Stimulated activated effector memory CD8-positive, alpha-beta T cell treated with anti-CD3 and anti-CD28 coated beads, Interleukin-12 subunit alpha, Interleukin-12 subunit beta, amount 100 ng/mL, for 72 hours (primary cell): ENCODE measurements around the gene DUS3L.
A peak's percentile ranks its signal among the peaks of the same experiment; 100 is the strongest.

Experiments
- ATAC-seq: fragments of 150-1000 bp; cut with Tn5 transposase; 2 replicates; pipeline ENCODE4 v1.10.0; 2021
- DNase-seq, 2 donors: peaks; one replicate each; pipeline ENCODE4 v3.0.0; 2021 to 2022; ENCODE audit warnings: low spot score in 2 of 2
- H3K27ac Mint-ChIP-seq: one replicate; pipeline ENCODE4 v1.8.0; 2022; ENCODE audit warnings: mild to moderate bottlenecking, mixed read lengths
- H3K36me3 Mint-ChIP-seq: one replicate; pipeline ENCODE4 v1.8.0; 2022; ENCODE audit warnings: mild to moderate bottlenecking, mixed read lengths
- H3K4me1 Mint-ChIP-seq: one replicate; pipeline ENCODE4 v1.8.0; 2022; ENCODE audit warnings: mixed read lengths
- H3K4me3 Mint-ChIP-seq: one replicate; pipeline ENCODE4 v1.8.0; 2022; ENCODE audit warnings: mild to moderate bottlenecking, mixed read lengths
- H3K9me3 Mint-ChIP-seq: one replicate; pipeline ENCODE4 v1.8.0; 2022; ENCODE audit warnings: mixed read lengths

DUS3L gene

GRCh38 chr19:5826531-5827341 lies 35.8 kb upstream of the DUS3L start:
- Mint-ChIP-seq H3K27ac (peak overlapping the region; percentile 85), H3K4me1 (peaks cover 9% of the 10 kb centered on the region), H3K4me3 (peak overlapping the region; percentile 92), H3K36me3 (peaks cover 18% of the 10 kb centered on the region), H3K9me3 (peaks cover 2% of the 10 kb centered on the region)
- ATAC-seq (no peak), DNase-seq (no peak)

GRCh38 chr19:5825178-5825577 lies 34.2 kb upstream of the DUS3L start:
- DNase-seq (no peak), ATAC-seq (no peak)
- Mint-ChIP-seq H3K36me3 (peaks cover 18% of the 10 kb centered on the region), H3K4me3 (no peak overlapping the region), H3K9me3 (peaks cover 2% of the 10 kb centered on the region), H3K4me1 (peaks cover 9% of the 10 kb centered on the region), H3K27ac (no peak overlapping the region)

GRCh38 chr19:5824751-5825150 lies 33.8 kb upstream of the DUS3L start:
- H3K27ac Mint-ChIP-seq = no peak overlapping the region
- ATAC-seq = no peak
- no peak overlapping the region for H3K4me3 Mint-ChIP-seq
- no peak for DNase-seq
- H3K4me1 Mint-ChIP-seq = peaks cover 9% of the 10 kb centered on the region
- peaks cover 18% of the 10 kb centered on the region for H3K36me3 Mint-ChIP-seq
- peaks cover 2% of the 10 kb centered on the region for H3K9me3 Mint-ChIP-seq

GRCh38 chr19:5823579-5824281 lies 32.8 kb upstream of the DUS3L start:
- ATAC-seq (no peak), DNase-seq (no peak)
- H3K27ac Mint-ChIP-seq = peak overlapping the region; percentile 50
- peaks cover 9% of the 10 kb centered on the region for H3K4me1 Mint-ChIP-seq
- H3K9me3 Mint-ChIP-seq = peaks cover 2% of the 10 kb centered on the region
- H3K36me3 Mint-ChIP-seq = peaks cover 16% of the 10 kb centered on the region
- H3K4me3 Mint-ChIP-seq = no peak overlapping the region

GRCh38 chr19:5822181-5822844 lies 31.4 kb upstream of the DUS3L start:
- ATAC-seq (no peak), DNase-seq (no peak)
- H3K9me3 Mint-ChIP-seq = peaks cover 2% of the 10 kb centered on the region
- peaks cover 6% of the 10 kb centered on the region for H3K36me3 Mint-ChIP-seq
- peak overlapping the region; percentile 50 for H3K27ac Mint-ChIP-seq
- H3K4me3 Mint-ChIP-seq = no peak overlapping the region
- H3K4me1 Mint-ChIP-seq = peaks cover 7% of the 10 kb centered on the region

- Mint-ChIP-seq H3K36me3 (no peaks in the 10 kb centered on the region), H3K4me3 (no peak overlapping the region), H3K9me3 (no peaks in the 10 kb centered on the region), H3K27ac (no peak overlapping the region), H3K4me1 (peaks cover under 1% of the 10 kb centered on the region)
- DNase-seq (no peak), ATAC-seq (no peak)
These were observed 30.7 kb upstream of the DUS3L start for GRCh38 chr19:5821521-5822180.

- no peaks in the 10 kb centered on the region for H3K36me3 Mint-ChIP-seq
- H3K4me3 Mint-ChIP-seq = no peak overlapping the region
- DNase-seq = no peak
- no peak overlapping the region for H3K27ac Mint-ChIP-seq
- ATAC-seq = no peak
- no peaks in the 10 kb centered on the region for H3K4me1 Mint-ChIP-seq
- H3K9me3 Mint-ChIP-seq = no peaks in the 10 kb centered on the region
These were observed 29.8 kb upstream of the DUS3L start for GRCh38 chr19:5820785-5821184.

- DNase-seq (no peak), ATAC-seq (no peak)
- H3K4me1 Mint-ChIP-seq = no peaks in the 10 kb centered on the region
- no peak overlapping the region for H3K27ac Mint-ChIP-seq
- H3K9me3 Mint-ChIP-seq = no peaks in the 10 kb centered on the region
- H3K36me3 Mint-ChIP-seq = no peaks in the 10 kb centered on the region
- no peak overlapping the region for H3K4me3 Mint-ChIP-seq
These were observed 27.6 kb upstream of the DUS3L start for GRCh38 chr19:5818594-5818993.

GRCh38 chr19:5817218-5817617 lies 26.3 kb upstream of the DUS3L start:
- H3K4me1 Mint-ChIP-seq = no peaks in the 10 kb centered on the region

GRCh38 chr19:5814852-5815246 lies 23.9 kb upstream of the DUS3L start:
- H3K27ac Mint-ChIP-seq = no peak overlapping the region
- DNase-seq (no peak), ATAC-seq (peak; percentile 28)
- no peaks in the 10 kb centered on the region for H3K36me3 Mint-ChIP-seq
- no peak overlapping the region for H3K4me3 Mint-ChIP-seq
- no peaks in the 10 kb centered on the region for H3K4me1 Mint-ChIP-seq
- no peaks in the 10 kb centered on the region for H3K9me3 Mint-ChIP-seq

More at GRCh38 chr19:5817218-5817617, 26.3 kb upstream of the DUS3L start:
- no peaks in the 10 kb centered on the region for H3K9me3 Mint-ChIP-seq
- no peak for DNase-seq
- H3K4me3 Mint-ChIP-seq = no peak overlapping the region
- H3K27ac Mint-ChIP-seq = no peak overlapping the region
- no peaks in the 10 kb centered on the region for H3K36me3 Mint-ChIP-seq
- ATAC-seq = no peak

- ATAC-seq = no peak
- H3K27ac Mint-ChIP-seq = no peak overlapping the region
- H3K9me3 Mint-ChIP-seq = no peaks in the 10 kb centered on the region
These were observed 23.3 kb upstream of the DUS3L start for GRCh38 chr19:5814123-5814851.

GRCh38 chr19:5811117-5811516 lies 20.2 kb upstream of the DUS3L start:
- Mint-ChIP-seq H3K4me1 (no peaks in the 10 kb centered on the region), H3K4me3 (no peak overlapping the region), H3K36me3 (no peaks in the 10 kb centered on the region), H3K27ac (no peak overlapping the region), H3K9me3 (no peaks in the 10 kb centered on the region)
- ATAC-seq (no peak), DNase-seq (no peak)

More at GRCh38 chr19:5814123-5814851, 23.3 kb upstream of the DUS3L start:
- H3K4me3 Mint-ChIP-seq = no peak overlapping the region
- no peak for DNase-seq
- H3K36me3 Mint-ChIP-seq = no peaks in the 10 kb centered on the region
- no peaks in the 10 kb centered on the region for H3K4me1 Mint-ChIP-seq

GRCh38 chr19:5809469-5809868 lies 18.5 kb upstream of the DUS3L start:
- no peak overlapping the region for H3K4me3 Mint-ChIP-seq

GRCh38 chr19:5809053-5809452 lies 18.1 kb upstream of the DUS3L start:
- no peaks in the 10 kb centered on the region for H3K9me3 Mint-ChIP-seq
- ATAC-seq = no peak
- H3K4me1 Mint-ChIP-seq = peaks cover 4% of the 10 kb centered on the region
- H3K4me3 Mint-ChIP-seq = no peak overlapping the region
- DNase-seq = no peak
- H3K27ac Mint-ChIP-seq = no peak overlapping the region
- no peaks in the 10 kb centered on the region for H3K36me3 Mint-ChIP-seq

More at GRCh38 chr19:5809469-5809868, 18.5 kb upstream of the DUS3L start:
- H3K27ac Mint-ChIP-seq = no peak overlapping the region
- no peak for ATAC-seq
- H3K4me1 Mint-ChIP-seq = no peaks in the 10 kb centered on the region
- DNase-seq = no peak
- no peaks in the 10 kb centered on the region for H3K9me3 Mint-ChIP-seq
- H3K36me3 Mint-ChIP-seq = no peaks in the 10 kb centered on the region
